Superior temporal gyrus (tissue), 1 donor: ENCODE measurements around the gene RNF111.
"Not testable (repeated sequence)": the region's sequence is repeated elsewhere in the genome, so short reads cannot be mapped to it uniquely, and the experiment has no call there.

ENCODE experiments used
- DNase-seq: peaks from one replicate; pipeline ENCODE4 v3.0.0-alpha.2; 2016; ENCODE audit errors: extremely low spot score

The RNF111 gene

GRCh38 chr15:59000251-59000650 is 12.8 kb downstream of the RNF111 start:
- not testable (repeated sequence) for DNase-seq

GRCh38 chr15:59001946-59002345 is 14.5 kb downstream of the RNF111 start:
- DNase-seq, result no peak

- DNase-seq, result no peak
These were observed 15.0 kb downstream of the RNF111 start for GRCh38 chr15:59002418-59002859.

GRCh38 chr15:59005579-59005978 is 18.1 kb downstream of the RNF111 start:
- DNase-seq, result no peak

GRCh38 chr15:59008086-59008485 is 20.6 kb downstream of the RNF111 start:
- DNase-seq, result no peak

GRCh38 chr15:59011262-59011952 is 23.9 kb downstream of the RNF111 start:
- no peak for DNase-seq

- DNase-seq, result no peak
These were observed 25.9 kb downstream of the RNF111 start for GRCh38 chr15:59013246-59013873.

- DNase-seq, result no peak
These were observed 26.6 kb downstream of the RNF111 start for GRCh38 chr15:59014068-59014467.

- DNase-seq, result no peak
These were observed 30.0 kb downstream of the RNF111 start for GRCh38 chr15:59017449-59017848.

GRCh38 chr15:59018833-59019232 is 31.4 kb downstream of the RNF111 start:
- DNase-seq, result no peak

GRCh38 chr15:59020322-59020721 is 32.9 kb downstream of the RNF111 start:
- no peak for DNase-seq

- no peak for DNase-seq
These were observed 34.7 kb downstream of the RNF111 start for GRCh38 chr15:59022188-59022587.

- no peak for DNase-seq
These were observed 38.7 kb downstream of the RNF111 start for GRCh38 chr15:59026207-59026606.

GRCh38 chr15:59028387-59028955 is 41.0 kb downstream of the RNF111 start:
- no peak for DNase-seq

- DNase-seq, result no peak
These were observed 42.1 kb downstream of the RNF111 start for GRCh38 chr15:59029554-59029953.

- no peak for DNase-seq
These were observed 47.7 kb downstream of the RNF111 start for GRCh38 chr15:59035201-59035600.

- no peak for DNase-seq
These were observed 51.8 kb downstream of the RNF111 start for GRCh38 chr15:59039225-59039624.

- DNase-seq, result no peak
These were observed 54.6 kb downstream of the RNF111 start for GRCh38 chr15:59042041-59042440.

GRCh38 chr15:59048897-59049296 is 61.4 kb downstream of the RNF111 start:
- no peak for DNase-seq

- no peak for DNase-seq
These were observed 64.7 kb downstream of the RNF111 start for GRCh38 chr15:59051873-59052861.

- no peak for DNase-seq
These were observed 65.5 kb downstream of the RNF111 start for GRCh38 chr15:59052915-59053407.

- no peak for DNase-seq
These were observed 66.0 kb downstream of the RNF111 start for GRCh38 chr15:59053482-59053881.
